Measurements from ENCODE around the gene ALKBH3. TPM values are rescaled to one million over a fixed set of nuclear protein-coding genes. Genes with fewer than 3 reads are reported as not detected.

Gene ALKBH3
- polyA plus RNA-seq, 2 of the 4 experiments (the other 2 are of a cell fraction): 22.9 to 50.2 TPM

GRCh38 chr11:43955381-43956118 is 74.9 kb downstream of the ALKBH3 start:
- 15% methylated on average over 5 of the region's 5 CpGs for WGBS (ENCODE audit: missing lambda C conversion rate)
- TF ChIP-seq CTCF (IDR thresholded peaks at IDR 0.05) (no peak), TP53 (CRISPR knock-in tag; IDR thresholded peaks at IDR 0.05) (no peak), FOSL2 (IDR thresholded peaks at IDR 0.05) (no peak), FOSL2 (CRISPR knock-in tag; IDR thresholded peaks at IDR 0.05) (no peak), CBX2 (IDR thresholded peaks at IDR 0.05; ENCODE audit: borderline replicate concordance, low read depth) (no peak), RARB (CRISPR knock-in tag; IDR thresholded peaks at IDR 0.05) (no peak), KDM1A (IDR thresholded peaks at IDR 0.05; ENCODE audit: low read depth) (no peak), CBX8 (IDR thresholded peaks at IDR 0.05) (no peak), TFCP2L1 (CRISPR knock-in tag; IDR thresholded peaks at IDR 0.05) (no peak), HES2 (IDR thresholded peaks at IDR 0.05) (no peak), EHMT2 (IDR thresholded peaks at IDR 0.05; ENCODE audit: low read depth) (no peak), HEYL (CRISPR knock-in tag; IDR thresholded peaks at IDR 0.05) (no peak), PBX3 (IDR thresholded peaks at IDR 0.05) (no peak), MYC (IDR thresholded peaks at IDR 0.05; ENCODE audit: borderline replicate concordance, low read length) (no peak), POLR2A (IDR thresholded peaks at IDR 0.05; ENCODE audit: low read length) (no peak), NR3C1 (IDR thresholded peaks at IDR 0.05) (no peak), ZSCAN20 (CRISPR knock-in tag; IDR thresholded peaks at IDR 0.05) (no peak)
- no peak for DNase-seq (ENCODE audit: low read depth in 1 of 2, low spot score in 1 of 2)
- Histone ChIP-seq H3K4me2 (no peak overlapping the region), H3K4me1 (no peaks in the 10 kb centered on the region), H3K9me3 (no peaks in the 10 kb centered on the region), H3K4me3 (no peak overlapping the region), H3K27ac (no peak overlapping the region)
- no peak for ATAC-seq
- no peak for FAIRE-seq
- ChIA-PET POLR2A (no interaction called here), CTCF (interaction anchor here (0.6 to 7.6 kb wide), 5 partner anchors 9 to 635 kb away, joined by 3 to 45 read pairs (median 5); no protein-coding TSS in a partner anchor)

- ChIA-PET CTCF (interaction anchor here (7.6 kb wide), 1 partner anchor 11 kb away, joined by 45 read pairs; no protein-coding TSS in a partner anchor), POLR2A (no interaction called here)
- ATAC-seq (no peak), DNase-seq (ENCODE audit: low read depth in 1 of 2, low spot score in 1 of 2) (no peak), FAIRE-seq (no peak)
- Histone ChIP-seq H3K27ac (no peak overlapping the region), H3K4me1 (no peaks in the 10 kb centered on the region), H3K4me3 (no peak overlapping the region), H3K4me2 (no peak overlapping the region), H3K9me3 (no peaks in the 10 kb centered on the region)
- 81% methylated on average over 4 of the region's 4 CpGs for WGBS (ENCODE audit: missing lambda C conversion rate)
- TF ChIP-seq RAD21 (conservative IDR thresholded peaks at IDR 0.05 in 1 of 2, IDR thresholded peaks at IDR 0.05 in 1 of 2): no peak
- no peak for TF ChIP-seq HEYL (CRISPR knock-in tag; IDR thresholded peaks at IDR 0.05)
- no peak for TF ChIP-seq MAZ (IDR thresholded peaks at IDR 0.05; ENCODE audit: borderline replicate concordance, low read depth, low read length)
- no peak for TF ChIP-seq FOSB (CRISPR knock-in tag; IDR thresholded peaks at IDR 0.05)
- no peak for TF ChIP-seq SREBF2 (IDR thresholded peaks at IDR 0.05)
- no peak for TF ChIP-seq MAX (IDR thresholded peaks at IDR 0.05)
- TF ChIP-seq NFE2L2 (conservative IDR thresholded peaks at IDR 0.05; ENCODE audit: low read length): no peak
- no peak for TF ChIP-seq ZC3H11A (IDR thresholded peaks at IDR 0.05)
- TF ChIP-seq POLR2A (IDR thresholded peaks at IDR 0.05; ENCODE audit: low read length): no peak
- no peak for TF ChIP-seq EHF (CRISPR knock-in tag; IDR thresholded peaks at IDR 0.05)
Measured at GRCh38 chr11:43957571-43957970, 76.9 kb downstream of the ALKBH3 start.

All from A549 (cell line).